T-helper 2 cell treated with Interferon-gamma antibody and Interleukin-4, amounts not matched to agents 5 μg/mL and 100 μg/mL, for 36 hours (primary cell): ENCODE results near the gene ZNF710.
"Not testable (repeated sequence)": the region's sequence is repeated elsewhere in the genome, so short reads cannot be mapped to it uniquely, and the experiment has no call there.

Experiments used
- DNase-seq: peaks from one replicate; pipeline ENCODE4 v3.0.0; 2021; ENCODE audit warnings: low spot score
- H3K27ac Mint-ChIP-seq: one replicate; pipeline ENCODE4 v1.8.0; 2021; ENCODE audit warnings: mild to moderate bottlenecking, mixed read lengths
- H3K27me3 Mint-ChIP-seq: one replicate; pipeline ENCODE4 v1.8.0; 2021; ENCODE audit warnings: low read depth, mixed read lengths
- H3K36me3 Mint-ChIP-seq: one replicate; pipeline ENCODE4 v1.8.0; 2021; ENCODE audit warnings: low read depth, mixed read lengths
- H3K4me1 Mint-ChIP-seq: one replicate; pipeline ENCODE4 v1.8.0; 2021; ENCODE audit warnings: low read depth, mixed read lengths
- H3K4me3 Mint-ChIP-seq: one replicate; pipeline ENCODE4 v1.8.0; 2022; ENCODE audit warnings: mild to moderate bottlenecking, moderate library complexity, mixed read lengths
- H3K9me3 Mint-ChIP-seq: one replicate; pipeline ENCODE4 v1.8.0; 2021; ENCODE audit warnings: mixed read lengths

ZNF710 gene

DNA sequence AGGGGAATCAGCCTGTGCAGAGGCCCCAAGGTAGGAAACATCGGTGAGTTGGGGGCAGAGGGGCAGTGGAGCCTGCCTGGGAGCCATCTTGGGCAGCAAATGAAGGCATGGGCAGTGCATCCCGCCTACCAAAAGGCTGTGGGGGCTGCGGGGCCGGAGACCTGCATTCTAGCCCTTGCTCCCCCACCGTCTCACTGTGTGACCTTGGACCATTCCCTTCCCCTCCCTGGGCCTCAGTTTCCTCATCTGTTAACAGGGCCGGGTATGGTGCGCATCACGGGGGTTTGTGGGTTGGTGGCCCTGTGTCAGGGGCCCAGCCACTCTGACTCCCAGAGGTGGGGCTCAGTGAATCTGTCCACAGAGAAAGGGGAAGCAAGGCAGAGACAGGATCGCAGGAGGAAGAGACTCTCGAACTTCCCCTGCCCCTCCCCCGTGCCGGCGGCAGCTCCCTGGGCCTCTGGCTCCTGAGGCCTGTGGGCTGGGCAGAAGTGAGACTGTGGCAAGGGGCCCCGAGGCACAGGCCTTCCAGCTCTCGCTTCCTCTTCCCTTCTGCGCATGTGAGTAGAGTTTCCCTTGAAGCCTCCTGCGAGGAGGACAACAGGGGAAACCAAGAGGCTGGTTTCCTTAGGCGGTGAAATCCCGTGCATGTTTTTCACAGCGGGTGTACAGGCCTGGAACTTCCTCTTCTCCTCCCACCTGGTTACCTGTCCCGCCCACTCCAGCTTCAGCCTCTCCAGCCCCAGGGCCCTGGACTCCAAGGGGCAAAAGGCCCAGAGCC lies 58.3 kb downstream of the ZNF710 start:
- H3K36me3 Mint-ChIP-seq: peaks cover 3% of the 10 kb centered on the region
- DNase-seq: peak; percentile 86
- no peaks in the 10 kb centered on the region for H3K9me3 Mint-ChIP-seq
- peaks cover 32% of the 10 kb centered on the region for H3K4me1 Mint-ChIP-seq
- H3K27me3 Mint-ChIP-seq: no peaks in the 10 kb centered on the region
- peak overlapping the region; percentile 87 for H3K27ac Mint-ChIP-seq
- H3K4me3 Mint-ChIP-seq: peak overlapping the region; percentile 54

DNA sequence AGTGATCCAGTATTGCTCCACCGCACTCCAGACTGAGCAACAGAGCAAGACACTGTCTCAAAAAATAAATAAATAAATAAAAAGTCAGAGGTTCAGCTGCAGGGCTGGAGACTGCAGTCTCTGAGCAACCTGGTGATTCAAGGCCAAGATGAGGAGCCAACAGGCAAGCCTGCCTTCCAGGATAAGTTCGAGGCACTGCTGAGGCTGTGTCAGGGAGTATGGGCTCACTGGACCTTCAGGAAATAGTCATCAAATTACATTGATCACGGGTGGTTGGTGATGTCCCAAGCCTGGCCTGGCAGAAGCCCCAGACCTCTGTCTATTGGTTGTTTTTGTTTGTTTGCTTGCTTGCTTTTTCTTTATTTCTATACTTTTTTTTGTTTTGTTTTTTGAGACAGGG lies 59.7 kb downstream of the ZNF710 start:
- no peak for DNase-seq
- Mint-ChIP-seq H3K27ac (peak overlapping the region; percentile 65), H3K27me3 (no peaks in the 10 kb centered on the region), H3K4me1 (peaks cover 29% of the 10 kb centered on the region), H3K9me3 (no peaks in the 10 kb centered on the region), H3K36me3 (peaks cover 3% of the 10 kb centered on the region), H3K4me3 (no peak overlapping the region)

DNA sequence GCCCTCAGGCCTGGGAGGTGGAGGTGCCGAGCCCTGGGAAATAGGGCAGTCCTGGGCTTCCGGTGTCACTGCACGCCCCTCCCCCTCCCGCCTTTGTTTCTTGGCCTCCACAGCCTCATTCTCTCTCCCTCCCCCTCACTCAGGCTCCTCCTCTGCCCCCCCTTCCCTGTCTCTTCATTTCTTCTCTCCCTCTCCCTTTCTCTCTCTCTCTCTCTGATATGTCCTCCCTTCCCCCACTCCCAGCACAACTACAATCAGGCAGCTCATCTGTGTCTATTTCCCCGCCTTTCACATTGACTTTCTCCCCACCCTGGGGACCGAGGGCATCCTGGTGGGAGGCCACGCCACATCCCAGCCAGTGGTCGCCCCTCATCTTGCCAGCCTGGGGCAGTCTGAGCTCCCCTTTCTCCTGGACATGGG lies 60.9 kb downstream of the ZNF710 start:
- H3K36me3 Mint-ChIP-seq: peaks cover 2% of the 10 kb centered on the region
- no peaks in the 10 kb centered on the region for H3K9me3 Mint-ChIP-seq
- no peak for DNase-seq
- peaks cover 27% of the 10 kb centered on the region for H3K4me1 Mint-ChIP-seq
- H3K27me3 Mint-ChIP-seq: no peaks in the 10 kb centered on the region
- peak overlapping the region; percentile 64 for H3K27ac Mint-ChIP-seq
- H3K4me3 Mint-ChIP-seq: no peak overlapping the region

DNA sequence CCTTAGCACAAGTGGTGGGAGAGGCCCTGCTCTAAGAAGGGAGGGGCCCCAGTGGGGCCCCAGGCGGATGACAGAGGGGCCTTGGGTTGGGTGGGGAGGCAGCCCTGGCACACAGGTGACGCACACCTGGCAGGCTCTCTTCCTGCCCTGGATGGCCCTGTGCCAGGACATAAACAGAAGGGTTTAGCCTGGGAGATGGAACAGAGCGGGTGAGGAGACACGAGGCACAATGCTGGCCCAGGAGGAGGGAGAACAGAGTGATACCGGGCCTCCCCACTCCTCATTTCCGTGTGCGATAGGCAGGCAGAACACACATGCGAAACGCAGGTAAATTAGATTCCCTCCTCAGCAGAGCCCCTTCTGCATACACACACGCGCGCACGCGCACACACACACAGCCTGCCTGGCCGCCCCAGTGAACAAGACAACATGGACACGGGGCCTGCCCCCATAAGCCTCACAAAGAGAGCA lies 61.4 kb downstream of the ZNF710 start:
- Mint-ChIP-seq H3K36me3 (peaks cover 2% of the 10 kb centered on the region), H3K4me3 (no peak overlapping the region), H3K27ac (peak overlapping the region; percentile 69), H3K27me3 (no peaks in the 10 kb centered on the region), H3K4me1 (peaks cover 26% of the 10 kb centered on the region), H3K9me3 (no peaks in the 10 kb centered on the region)
- no peak for DNase-seq

DNA sequence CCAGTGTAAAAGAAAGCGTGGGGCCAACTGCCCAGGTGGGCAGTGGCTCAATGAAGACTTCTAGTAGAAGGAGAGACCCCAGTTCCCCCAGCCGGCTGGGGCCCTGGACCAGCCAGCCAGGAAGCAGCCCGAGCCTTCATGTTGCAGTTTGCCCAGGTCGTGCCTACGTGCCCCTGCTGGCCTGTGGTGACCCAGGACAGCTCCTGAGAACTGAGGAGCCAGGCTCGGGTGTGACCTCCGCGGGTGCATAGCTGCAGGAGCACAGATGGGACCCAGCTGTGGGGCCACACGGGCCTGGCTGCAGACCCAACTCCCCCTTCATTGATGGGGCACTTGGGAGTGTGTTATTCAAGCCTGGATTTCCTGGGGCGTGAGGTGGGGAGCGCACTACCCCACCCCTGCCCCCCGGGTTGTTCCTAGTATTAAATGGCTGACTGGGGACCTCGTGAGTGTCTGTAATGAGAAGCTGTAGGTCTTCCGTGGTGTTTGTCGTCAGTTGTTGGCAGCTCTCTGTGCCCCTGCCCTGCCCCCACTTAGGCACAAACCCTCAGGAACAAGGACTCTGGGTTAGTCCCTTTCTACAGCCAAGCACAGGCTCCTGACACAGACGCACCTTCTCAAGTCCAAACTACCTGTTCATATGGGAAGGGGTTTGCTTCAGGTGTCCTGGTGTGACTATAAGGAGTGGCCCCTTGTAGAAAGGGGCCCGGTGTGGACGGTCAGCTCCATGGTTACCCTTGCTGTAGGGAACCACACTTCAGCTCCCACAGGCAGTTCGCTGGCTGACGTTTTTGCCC lies 62.0 kb downstream of the ZNF710 start:
- Mint-ChIP-seq H3K36me3 (peaks cover 2% of the 10 kb centered on the region), H3K4me3 (no peak overlapping the region), H3K27ac (no peak overlapping the region), H3K9me3 (no peaks in the 10 kb centered on the region), H3K4me1 (peaks cover 26% of the 10 kb centered on the region), H3K27me3 (no peaks in the 10 kb centered on the region)
- DNase-seq: no peak

DNA sequence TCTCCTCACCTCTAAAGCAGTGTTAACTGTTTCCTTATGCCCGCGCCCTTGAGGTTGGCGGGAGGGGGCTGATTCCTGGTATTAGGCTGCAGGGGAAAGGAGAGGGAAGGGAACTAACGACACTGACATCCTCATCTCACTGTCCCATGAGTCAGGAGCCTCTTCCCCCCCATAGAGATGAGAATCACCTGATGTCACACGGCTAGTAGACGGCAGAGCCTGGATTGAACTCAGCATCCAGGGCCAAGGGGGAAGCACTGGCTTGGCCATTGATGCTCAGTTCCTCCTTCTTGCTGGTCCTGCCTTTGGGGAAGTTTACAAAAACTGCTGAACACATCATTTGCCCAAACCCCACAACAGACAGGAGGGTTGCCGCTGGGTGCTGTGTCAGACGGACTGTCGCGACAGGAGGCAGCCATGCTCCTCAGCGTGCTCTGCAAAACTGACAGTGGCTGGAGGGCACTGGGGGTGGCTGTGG lies 62.7 kb downstream of the ZNF710 start:
- Mint-ChIP-seq H3K4me3 (no peak overlapping the region), H3K27ac (no peak overlapping the region), H3K27me3 (no peaks in the 10 kb centered on the region), H3K9me3 (no peaks in the 10 kb centered on the region), H3K4me1 (peaks cover 24% of the 10 kb centered on the region), H3K36me3 (peaks cover 2% of the 10 kb centered on the region)
- DNase-seq: no peak

DNA sequence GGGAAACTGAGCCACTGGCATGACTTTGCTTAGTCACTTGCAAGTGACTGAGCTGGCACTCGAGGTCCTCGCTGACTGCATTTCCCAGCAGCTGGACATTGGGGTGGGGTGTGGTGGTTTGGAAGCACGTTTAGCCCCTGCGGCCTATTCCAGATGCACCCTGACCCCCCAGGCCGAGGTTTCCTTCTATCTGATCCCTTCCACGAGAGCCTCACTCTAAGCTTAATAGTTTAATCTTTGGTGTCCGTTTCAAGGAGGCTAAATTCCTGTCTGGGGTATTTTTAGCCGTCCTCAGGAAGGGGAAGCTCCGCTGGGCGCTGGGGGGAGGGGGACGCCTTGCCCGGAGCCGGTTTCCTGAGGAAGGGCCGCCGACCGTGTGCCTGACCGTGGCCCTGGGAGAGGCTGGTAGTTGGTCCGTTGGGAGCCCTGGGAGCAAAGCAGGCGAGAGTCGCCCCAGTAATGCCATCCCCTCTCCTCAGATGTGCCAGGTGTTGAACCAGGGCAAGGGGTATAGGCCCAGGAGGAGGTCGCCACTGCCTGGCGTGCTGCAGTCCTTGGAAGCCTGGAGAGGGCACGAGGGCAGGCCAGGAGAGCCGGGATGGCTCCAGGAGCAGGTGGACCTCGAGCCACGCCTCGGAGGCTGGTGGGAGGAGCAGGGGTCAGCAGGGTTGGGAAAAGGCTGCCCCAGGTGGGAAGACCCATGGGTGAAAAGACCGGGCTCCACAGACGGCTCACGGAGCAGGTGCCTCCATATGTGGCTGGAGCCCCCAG lies 64.0 kb downstream of the ZNF710 start:
- Mint-ChIP-seq H3K36me3 (peaks cover 5% of the 10 kb centered on the region), H3K27me3 (no peaks in the 10 kb centered on the region), H3K9me3 (no peaks in the 10 kb centered on the region), H3K4me3 (no peak overlapping the region), H3K27ac (no peak overlapping the region), H3K4me1 (peaks cover 13% of the 10 kb centered on the region)
- DNase-seq: no peak

DNA sequence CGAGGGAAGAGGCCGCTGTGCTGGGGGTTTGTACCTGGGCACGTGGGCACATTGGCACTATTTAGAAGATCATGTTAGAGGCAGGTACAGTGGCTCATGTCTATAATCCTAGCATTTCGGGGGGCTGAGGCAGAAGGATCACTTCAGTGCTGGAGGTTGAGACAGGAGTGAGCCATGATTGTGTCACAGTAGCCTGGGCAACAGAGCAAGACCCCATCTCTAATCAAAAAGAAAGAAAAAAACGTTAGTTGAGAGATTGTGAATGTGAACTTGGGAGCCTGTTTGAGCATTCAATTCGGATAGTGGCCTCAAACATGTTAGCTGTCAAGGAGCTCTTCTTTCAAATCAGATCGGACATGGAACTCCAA lies 64.5 kb downstream of the ZNF710 start:
- no peak for DNase-seq
- H3K9me3 Mint-ChIP-seq: no peaks in the 10 kb centered on the region
- H3K27me3 Mint-ChIP-seq: no peaks in the 10 kb centered on the region
- H3K4me3 Mint-ChIP-seq: no peak overlapping the region
- peaks cover 5% of the 10 kb centered on the region for H3K36me3 Mint-ChIP-seq
- H3K27ac Mint-ChIP-seq: no peak overlapping the region
- H3K4me1 Mint-ChIP-seq: peaks cover 10% of the 10 kb centered on the region

DNA sequence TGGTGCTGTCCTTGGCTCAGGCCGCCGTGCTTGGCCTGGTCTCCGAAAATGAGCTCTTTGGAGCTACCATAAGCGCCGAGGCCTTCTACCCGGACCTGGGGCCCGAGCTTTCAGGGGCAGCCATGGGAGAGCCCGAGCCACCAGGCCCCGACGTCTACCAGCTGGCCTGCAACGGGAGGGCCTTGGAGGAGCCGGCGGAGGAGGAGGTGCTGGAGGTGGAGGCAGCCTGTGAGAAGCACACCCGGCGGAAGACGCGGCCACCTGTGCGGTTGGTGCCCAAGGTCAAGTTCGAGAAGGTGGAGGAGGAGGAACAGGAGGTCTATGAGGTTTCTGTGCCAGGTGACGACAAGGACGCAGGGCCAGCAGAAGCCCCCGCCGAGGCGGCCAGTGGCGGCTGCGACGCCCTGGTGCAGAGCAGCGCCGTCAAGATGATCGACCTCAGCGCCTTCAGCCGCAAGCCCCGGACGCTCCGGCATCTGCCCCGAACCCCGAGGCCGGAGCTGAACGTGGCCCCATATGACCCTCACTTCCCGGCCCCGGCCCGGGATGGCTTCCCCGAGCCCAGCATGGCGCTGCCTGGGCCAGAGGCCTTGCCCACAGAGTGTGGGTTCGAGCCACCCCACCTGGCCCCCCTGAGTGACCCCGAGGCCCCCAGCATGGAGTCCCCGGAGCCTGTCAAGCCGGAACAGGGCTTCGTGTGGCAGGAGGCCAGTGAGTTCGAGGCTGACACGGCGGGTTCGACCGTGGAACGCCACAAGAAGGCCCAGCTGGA lies 66.2 kb downstream of the ZNF710 start:
- H3K4me3 Mint-ChIP-seq: no peak overlapping the region
- peaks cover 6% of the 10 kb centered on the region for H3K4me1 Mint-ChIP-seq
- H3K36me3 Mint-ChIP-seq: peaks cover 8% of the 10 kb centered on the region
- no peaks in the 10 kb centered on the region for H3K27me3 Mint-ChIP-seq
- H3K9me3 Mint-ChIP-seq: no peaks in the 10 kb centered on the region
- DNase-seq: no peak
- H3K27ac Mint-ChIP-seq: no peak overlapping the region

DNA sequence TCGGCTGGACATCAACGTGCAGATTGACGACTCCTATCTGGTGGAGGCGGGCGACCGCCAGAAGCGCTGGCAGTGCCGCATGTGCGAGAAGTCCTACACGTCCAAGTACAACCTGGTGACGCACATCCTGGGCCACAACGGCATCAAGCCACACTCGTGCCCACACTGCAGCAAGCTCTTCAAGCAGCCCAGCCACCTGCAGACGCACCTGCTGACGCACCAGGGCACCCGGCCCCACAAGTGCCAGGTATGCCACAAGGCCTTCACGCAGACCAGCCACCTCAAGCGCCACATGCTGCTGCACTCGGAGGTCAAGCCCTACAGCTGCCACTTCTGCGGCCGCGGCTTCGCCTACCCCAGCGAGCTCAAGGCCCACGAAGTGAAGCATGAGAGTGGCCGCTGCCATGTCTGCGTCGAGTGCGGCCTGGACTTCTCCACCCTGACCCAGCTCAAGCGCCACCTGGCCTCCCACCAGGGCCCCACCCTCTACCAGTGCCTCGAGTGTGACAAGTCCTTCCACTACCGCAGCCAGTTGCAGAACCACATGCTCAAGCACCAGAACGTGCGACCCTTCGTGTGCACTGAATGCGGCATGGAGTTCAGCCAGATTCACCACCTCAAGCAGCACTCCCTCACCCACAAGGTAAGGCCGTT lies 67.0 kb downstream of the ZNF710 start:
- DNase-seq: no peak
- Mint-ChIP-seq H3K36me3 (peaks cover 8% of the 10 kb centered on the region), H3K4me3 (no peak overlapping the region), H3K9me3 (no peaks in the 10 kb centered on the region), H3K27me3 (no peaks in the 10 kb centered on the region), H3K27ac (no peak overlapping the region), H3K4me1 (peaks cover 6% of the 10 kb centered on the region)

DNA sequence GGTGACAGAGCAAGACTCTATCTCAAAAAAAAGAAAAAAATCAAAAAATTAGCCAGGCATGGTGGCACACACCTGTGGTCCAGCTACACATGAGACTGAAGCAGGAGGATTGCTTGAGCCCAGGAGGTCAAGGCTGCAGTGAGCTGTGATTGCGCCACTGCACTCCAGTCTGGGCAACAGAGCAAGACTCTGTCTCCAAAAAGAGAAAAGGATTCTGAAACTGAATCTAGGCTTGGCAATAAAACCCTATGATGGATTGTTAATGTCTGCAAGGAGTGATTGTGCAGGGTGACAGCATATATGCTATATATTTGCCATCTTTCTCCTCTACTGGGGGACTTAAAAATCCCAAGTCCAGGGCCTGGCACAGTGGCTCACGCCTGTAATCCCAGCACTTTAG lies 69.5 kb downstream of the ZNF710 start:
- not testable (repeated sequence) for H3K9me3 Mint-ChIP-seq, H3K4me1 Mint-ChIP-seq, H3K27me3 Mint-ChIP-seq, DNase-seq, H3K4me3 Mint-ChIP-seq, H3K36me3 Mint-ChIP-seq, H3K27ac Mint-ChIP-seq

DNA sequence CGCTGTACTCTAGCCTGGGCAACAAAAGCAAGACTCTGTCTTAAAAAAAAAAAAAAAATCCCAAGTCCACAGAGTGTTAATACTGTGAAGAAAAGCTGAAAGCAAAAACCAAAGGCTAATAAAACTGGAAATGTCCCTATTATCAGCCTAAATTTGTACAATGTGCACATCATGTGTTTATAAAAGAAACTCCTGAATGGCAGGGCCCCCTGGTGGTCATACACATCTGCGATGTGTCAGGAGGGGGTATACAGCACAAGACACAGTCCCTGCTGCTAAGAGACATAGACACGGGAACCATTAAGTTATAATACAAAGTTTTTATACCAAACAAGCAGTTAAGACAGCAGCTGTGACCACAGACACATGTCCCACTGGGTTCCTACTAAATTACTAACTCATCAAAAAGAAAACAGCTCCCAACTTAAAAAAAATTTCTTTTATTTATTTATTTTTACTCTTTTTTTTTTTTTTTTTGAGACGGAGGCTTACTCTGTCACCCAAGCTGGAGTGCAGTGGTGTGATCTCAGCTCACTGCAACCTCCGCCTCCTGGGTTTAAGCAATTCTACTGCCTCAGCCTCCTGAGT lies 70.2 kb downstream of the ZNF710 start:
- H3K27ac Mint-ChIP-seq: no peak overlapping the region
- H3K36me3 Mint-ChIP-seq: peaks cover 10% of the 10 kb centered on the region
- H3K9me3 Mint-ChIP-seq: no peaks in the 10 kb centered on the region
- H3K27me3 Mint-ChIP-seq: no peaks in the 10 kb centered on the region
- DNase-seq: peak; percentile 54
- no peak overlapping the region for H3K4me3 Mint-ChIP-seq
- peaks cover 4% of the 10 kb centered on the region for H3K4me1 Mint-ChIP-seq
